Measurements from ENCODE around the gene TOPBP1.

DNA sequence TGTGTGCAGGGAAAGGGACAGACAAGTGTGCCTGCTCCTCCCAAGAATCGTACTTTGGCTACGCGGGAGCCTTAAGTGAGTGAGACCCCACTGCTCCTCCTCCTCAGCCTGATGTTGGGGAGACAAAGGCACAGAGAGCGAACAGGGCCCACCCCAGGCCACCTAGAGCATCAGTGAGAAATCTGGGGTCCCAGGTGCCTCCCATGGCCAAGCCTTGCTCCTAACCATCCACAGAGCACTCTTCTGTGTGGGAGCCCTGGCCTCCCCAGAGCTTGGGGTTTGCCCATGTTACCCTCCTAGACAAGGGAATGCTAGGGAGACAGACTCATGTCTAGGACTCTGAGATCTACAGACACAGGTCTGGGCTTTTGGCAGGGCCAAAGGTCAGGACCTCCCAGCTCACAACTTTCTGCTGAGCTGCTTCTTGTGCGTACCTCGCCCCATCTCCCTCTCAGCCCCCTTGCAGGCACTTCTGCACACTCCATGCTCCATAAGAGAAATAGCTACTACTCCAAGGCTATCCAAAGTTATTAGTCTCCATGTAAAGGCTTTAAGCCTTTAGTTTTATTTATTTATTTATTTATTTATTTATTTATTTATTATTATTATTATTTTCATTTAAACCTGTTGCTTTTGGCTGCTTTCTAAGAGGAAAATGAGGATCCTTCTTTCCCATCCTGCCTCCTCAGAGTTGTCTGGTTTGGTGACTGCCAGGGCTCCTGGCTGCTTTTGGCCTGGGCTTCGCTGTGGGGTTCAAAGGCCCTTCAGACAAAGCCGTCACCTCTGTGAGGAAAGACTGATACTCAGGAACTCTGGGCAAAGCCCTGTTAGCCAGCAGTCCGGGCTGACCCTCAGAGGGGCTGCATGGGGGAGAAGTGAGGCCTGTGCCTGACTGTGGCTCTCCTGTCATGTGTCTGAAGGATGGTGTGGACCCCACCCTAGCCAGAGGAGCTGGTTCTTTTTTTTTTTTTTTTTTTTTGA, 32.8 kb upstream of the TOPBP1 start:
- TF ChIP-seq, protein P1, sequence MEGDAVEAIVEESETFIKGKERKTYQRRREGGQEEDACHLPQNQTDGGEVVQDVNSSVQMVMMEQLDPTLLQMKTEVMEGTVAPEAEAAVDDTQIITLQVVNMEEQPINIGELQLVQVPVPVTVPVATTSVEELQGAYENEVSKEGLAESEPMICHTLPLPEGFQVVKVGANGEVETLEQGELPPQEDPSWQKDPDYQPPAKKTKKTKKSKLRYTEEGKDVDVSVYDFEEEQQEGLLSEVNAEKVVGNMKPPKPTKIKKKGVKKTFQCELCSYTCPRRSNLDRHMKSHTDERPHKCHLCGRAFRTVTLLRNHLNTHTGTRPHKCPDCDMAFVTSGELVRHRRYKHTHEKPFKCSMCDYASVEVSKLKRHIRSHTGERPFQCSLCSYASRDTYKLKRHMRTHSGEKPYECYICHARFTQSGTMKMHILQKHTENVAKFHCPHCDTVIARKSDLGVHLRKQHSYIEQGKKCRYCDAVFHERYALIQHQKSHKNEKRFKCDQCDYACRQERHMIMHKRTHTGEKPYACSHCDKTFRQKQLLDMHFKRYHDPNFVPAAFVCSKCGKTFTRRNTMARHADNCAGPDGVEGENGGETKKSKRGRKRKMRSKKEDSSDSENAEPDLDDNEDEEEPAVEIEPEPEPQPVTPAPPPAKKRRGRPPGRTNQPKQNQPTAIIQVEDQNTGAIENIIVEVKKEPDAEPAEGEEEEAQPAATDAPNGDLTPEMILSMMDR (IDR thresholded peaks at IDR 0.05), result no peak
- TF ChIP-seq EP300 (IDR thresholded peaks at IDR 0.05), result no peak
- TF ChIP-seq POLR2A (IDR thresholded peaks at IDR 0.05), result no peak
- no peak for TF ChIP-seq POLR2AphosphoS5 (IDR thresholded peaks at IDR 0.05)
